GM12801 (cell line): ENCODE measurements around the gene ZKSCAN3.

Experiments used
- CTCF ChIP-seq: IDR thresholded peaks from one replicate; pipeline ENCODE4 v1.5.1; 2011; ENCODE audit warnings: control low read depth; ENCODE audit not compliant: insufficient read length; ENCODE audit errors: extremely low read depth

ZKSCAN3 gene

GRCh38 chr6:28349892-28350737, at the start of gene ZKSCAN3:
Gene ZKSCAN3 (plus strand): TSS chr6:28349947. CDS start chr6:28359587, 9,640 bp downstream.
- TF ChIP-seq CTCF: no peak

DNA sequence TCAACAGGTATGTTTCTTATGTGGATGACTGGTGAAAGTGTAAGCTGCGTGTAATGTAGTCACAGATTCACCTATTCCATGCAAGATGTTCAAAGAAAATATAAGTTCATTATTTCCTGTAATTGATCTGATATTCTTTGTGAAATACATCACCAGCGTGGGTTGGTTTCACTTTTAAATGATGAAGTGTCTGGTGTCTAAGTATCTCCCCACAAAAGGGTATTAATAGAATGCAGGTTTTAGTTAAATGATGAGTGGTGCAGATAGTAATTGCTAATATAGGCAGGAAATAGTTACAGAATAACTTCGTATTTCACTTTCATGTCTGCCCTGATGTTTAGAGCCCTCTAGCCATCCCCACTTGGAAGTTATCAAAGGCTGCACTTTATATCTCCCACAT, 46.2 kb upstream of the ZKSCAN3 start:
- TF ChIP-seq CTCF: no peak

- no peak for TF ChIP-seq CTCF
These were observed 38.5 kb upstream of the ZKSCAN3 start for GRCh38 chr6:28311139-28311823.

- no peak for TF ChIP-seq CTCF
These were observed 36.8 kb upstream of the ZKSCAN3 start for GRCh38 chr6:28312939-28313338.

GRCh38 chr6:28315628-28316027, 34.1 kb upstream of the ZKSCAN3 start:
- no peak for TF ChIP-seq CTCF

DNA sequence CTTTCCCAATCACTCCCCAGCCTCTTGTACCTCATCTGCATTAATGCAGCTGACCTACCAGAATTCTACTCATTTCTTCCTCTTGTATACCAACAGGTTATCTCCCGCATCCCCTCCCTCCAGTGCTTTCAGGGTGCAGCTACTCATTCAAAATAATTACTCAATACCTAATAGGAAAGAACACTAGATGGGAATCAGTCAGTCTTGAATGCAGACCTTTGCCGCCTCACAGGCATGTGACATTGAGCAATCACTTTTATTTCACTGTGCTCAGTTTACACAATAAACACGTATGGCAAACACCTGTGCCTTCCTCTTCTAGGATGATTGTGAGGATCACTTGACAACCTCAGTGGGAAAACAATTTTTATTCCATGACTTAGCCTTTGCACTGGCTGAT, 27.1 kb upstream of the ZKSCAN3 start:
- no peak for TF ChIP-seq CTCF

DNA sequence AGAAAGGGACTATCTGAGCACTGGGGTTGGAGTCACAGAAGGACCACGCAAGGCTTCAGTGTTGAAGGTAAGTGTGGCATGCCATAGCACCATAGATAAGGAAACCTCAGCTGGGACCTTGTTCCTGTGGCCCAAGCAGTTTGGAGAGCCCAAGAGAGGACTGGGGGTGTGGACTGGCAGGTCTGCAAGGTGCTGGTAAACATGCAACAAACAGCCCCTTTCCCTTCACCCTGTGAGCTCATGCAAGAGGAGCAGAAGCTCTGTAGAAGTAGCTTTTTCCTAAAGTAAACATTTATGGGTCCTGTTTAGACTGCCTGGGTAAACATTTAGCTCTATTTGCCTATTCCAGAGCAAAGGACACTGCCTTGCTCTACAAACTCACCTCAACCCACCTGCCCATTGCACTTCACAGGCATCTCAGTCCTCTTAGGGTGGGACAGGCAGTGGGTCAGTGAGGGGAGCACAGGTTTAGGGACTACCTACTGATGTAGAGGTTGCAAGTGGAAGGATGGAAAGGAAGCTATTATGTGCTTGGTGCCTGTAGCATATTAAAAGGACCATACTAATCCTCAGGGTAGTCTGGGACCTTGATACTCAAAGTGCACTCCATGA, 25.8 kb upstream of the ZKSCAN3 start:
- no peak for TF ChIP-seq CTCF
